GM12874 (cell line): ENCODE data around the gene AFMID.

Source experiments
- CTCF ChIP-seq: IDR thresholded peaks from 2 replicates; pipeline ENCODE4 v1.5.1; 2011; ENCODE audit warnings: low read depth, mild to moderate bottlenecking, control low read depth, low read length, moderate library complexity; ENCODE audit not compliant: insufficient read depth

Gene AFMID

DNA sequence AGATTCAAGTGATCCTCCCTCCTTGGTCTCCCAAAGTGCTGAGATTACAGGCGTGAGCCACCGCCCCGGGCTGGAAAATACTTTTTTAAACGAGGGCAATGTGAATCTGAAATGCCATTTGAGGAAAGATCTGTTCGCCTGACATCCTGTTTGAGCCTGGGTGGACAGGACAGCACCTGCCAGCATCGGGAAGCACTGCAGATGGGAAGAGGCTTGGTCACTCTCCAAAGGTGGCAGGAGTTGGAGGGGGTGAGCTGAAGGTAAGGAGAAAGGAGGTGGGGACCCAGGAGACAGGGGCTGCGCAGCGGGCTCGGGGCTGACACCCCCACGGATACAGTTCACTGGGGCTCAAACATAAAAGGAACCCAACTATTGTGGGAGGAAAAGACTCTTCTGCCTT, 22.9 kb downstream of the AFMID start:
- no peak for TF ChIP-seq CTCF

DNA sequence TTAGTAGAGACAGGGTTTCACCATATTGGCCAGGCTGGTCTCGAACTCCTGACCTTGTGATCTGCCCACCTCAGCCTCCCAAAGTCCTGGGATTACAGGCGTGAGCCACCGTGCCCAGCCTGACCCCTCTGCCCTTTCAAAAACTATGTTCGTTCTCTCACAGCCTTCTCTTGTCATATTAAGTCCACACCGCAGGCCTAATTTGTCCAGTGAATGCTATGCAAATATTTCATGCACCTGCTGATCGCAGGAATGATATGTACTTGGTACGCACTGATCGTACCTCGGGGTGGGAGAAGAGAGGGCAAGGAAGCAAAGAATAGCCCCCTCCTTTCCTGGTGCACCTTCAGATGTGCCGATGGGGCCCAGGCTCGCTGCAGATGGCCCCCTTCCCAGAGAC, 23.9 kb downstream of the AFMID start:
- no peak for TF ChIP-seq CTCF

DNA sequence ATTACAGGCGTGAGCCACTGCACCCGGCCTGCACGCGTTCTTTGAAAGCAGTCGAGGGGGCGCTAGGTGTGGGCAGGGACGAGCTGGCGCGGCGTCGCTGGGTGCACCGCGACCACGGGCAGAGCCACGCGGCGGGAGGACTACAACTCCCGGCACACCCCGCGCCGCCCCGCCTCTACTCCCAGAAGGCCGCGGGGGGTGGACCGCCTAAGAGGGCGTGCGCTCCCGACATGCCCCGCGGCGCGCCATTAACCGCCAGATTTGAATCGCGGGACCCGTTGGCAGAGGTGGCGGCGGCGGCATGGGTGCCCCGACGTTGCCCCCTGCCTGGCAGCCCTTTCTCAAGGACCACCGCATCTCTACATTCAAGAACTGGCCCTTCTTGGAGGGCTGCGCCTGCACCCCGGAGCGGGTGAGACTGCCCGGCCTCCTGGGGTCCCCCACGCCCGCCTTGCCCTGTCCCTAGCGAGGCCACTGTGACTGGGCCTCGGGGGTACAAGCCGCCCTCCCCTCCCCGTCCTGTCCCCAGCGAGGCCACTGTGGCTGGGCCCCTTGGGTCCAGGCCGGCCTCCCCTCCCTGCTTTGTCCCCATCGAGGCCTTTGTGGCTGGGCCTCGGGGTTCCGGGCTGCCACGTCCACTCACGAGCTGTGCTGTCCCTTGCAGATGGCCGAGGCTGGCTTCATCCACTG, 27.0 kb downstream of the AFMID start, which contains the start of gene BIRC5:
BIRC5 (plus strand) TSS at position 238 of the 690 bp plus-strand sequence; CDS start at position 302, 64 bp downstream.
- TF ChIP-seq CTCF = no peak

- no peak for TF ChIP-seq CTCF
Observed at GRCh38 chr17:78214706-78215061, 27.5 kb downstream of the AFMID start.

DNA sequence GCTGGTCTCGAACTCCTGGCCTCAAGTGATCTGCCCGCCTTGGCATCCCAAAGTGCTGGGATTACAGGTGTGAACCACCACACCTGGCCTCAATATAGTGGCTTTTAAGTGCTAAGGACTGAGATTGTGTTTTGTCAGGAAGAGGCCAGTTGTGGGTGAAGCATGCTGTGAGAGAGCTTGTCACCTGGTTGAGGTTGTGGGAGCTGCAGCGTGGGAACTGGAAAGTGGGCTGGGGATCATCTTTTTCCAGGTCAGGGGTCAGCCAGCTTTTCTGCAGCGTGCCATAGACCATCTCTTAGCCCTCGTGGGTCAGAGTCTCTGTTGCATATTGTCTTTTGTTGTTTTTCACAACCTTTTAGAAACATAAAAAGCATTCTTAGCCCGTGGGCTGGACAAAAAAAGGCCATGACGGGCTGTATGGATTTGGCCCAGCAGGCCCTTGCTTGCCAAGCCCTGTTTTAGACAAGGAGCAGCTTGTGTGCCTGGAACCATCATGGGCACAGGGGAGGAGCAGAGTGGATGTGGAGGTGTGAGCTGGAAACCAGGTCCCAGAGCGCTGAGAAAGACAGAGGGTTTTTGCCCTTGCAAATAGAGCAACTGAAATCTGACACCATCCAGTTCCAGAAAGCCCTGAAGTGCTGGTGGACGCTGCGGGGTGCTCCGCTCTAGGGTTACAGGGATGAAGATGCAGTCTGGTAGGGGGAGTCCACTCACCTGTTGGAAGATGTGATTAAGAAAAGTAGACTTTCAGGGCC, 32.4 kb downstream of the AFMID start:
- TF ChIP-seq CTCF = no peak

GRCh38 chr17:78223061-78223460, 35.9 kb downstream of the AFMID start:
- TF ChIP-seq CTCF = no peak

- no peak for TF ChIP-seq CTCF
Observed at GRCh38 chr17:78223765-78224164, 36.6 kb downstream of the AFMID start.
